Umbilical cord (tissue), 2 donors: ENCODE results near the gene PCCA. TPM values are rescaled to one million over a fixed set of nuclear protein-coding genes. Genes with fewer than 3 reads are reported as not detected.
A peak's percentile ranks its signal among the peaks of the same experiment; 100 is the strongest.
"Not testable (repeated sequence)": the region's sequence is repeated elsewhere in the genome, so short reads cannot be mapped to it uniquely, and the experiment has no call there.

Source experiments
- DNase-seq: peaks from one replicate; pipeline ENCODE4 v3.0.0-alpha.2; 2015; ENCODE audit warnings: low spot score
- total RNA-seq: library from RNA; depleted of rRNA; stranded (reverse); fragments of >200 nt; gene quantifications from one replicate; pipeline ENCODE4 v1.2.3, GENCODE V29; 2014; ENCODE audit warnings: low replicate concordance; ENCODE audit not compliant: insufficient read depth

Gene PCCA
- total RNA-seq, result 70.3 TPM

GRCh38 chr13:100088644-100089464, at the start of gene PCCA:
PCCA (plus strand) TSS chr13:100089093; CDS start chr13:100089121, 28 bp downstream.
- DNase-seq, result peak; percentile 98

GRCh38 chr13:100039740-100040139, 49.2 kb upstream of the PCCA start:
- DNase-seq, result no peak

GRCh38 chr13:100040196-100040595, 48.7 kb upstream of the PCCA start:
- DNase-seq, result no peak

GRCh38 chr13:100044936-100045335, 44.0 kb upstream of the PCCA start:
- no peak for DNase-seq

GRCh38 chr13:100045355-100045754, 43.5 kb upstream of the PCCA start:
- no peak for DNase-seq

GRCh38 chr13:100051070-100051469, 37.8 kb upstream of the PCCA start:
- DNase-seq, result no peak

- no peak for DNase-seq
Observed at GRCh38 chr13:100059827-100060226, 29.1 kb upstream of the PCCA start.

GRCh38 chr13:100063333-100063732, 25.6 kb upstream of the PCCA start:
- no peak for DNase-seq

GRCh38 chr13:100063906-100064305, 25.0 kb upstream of the PCCA start:
- DNase-seq, result no peak

GRCh38 chr13:100068133-100068931, 20.6 kb upstream of the PCCA start:
- no peak for DNase-seq

- DNase-seq, result no peak
Observed at GRCh38 chr13:100069278-100069677, 19.6 kb upstream of the PCCA start.

GRCh38 chr13:100075700-100076587, 12.9 kb upstream of the PCCA start:
- DNase-seq, result no peak

- not testable (repeated sequence) for DNase-seq
Observed at GRCh38 chr13:100079003-100079402, 9.9 kb upstream of the PCCA start.

GRCh38 chr13:100083401-100083800, 5.5 kb upstream of the PCCA start:
- not testable (repeated sequence) for DNase-seq

GRCh38 chr13:100088273-100088643, 635 bp upstream of the PCCA start:
- no peak for DNase-seq

GRCh38 chr13:100089465-100090032, 656 bp downstream of the PCCA start:
- DNase-seq, result no peak

- no peak for DNase-seq
Observed at GRCh38 chr13:100090861-100091260, 2.0 kb downstream of the PCCA start.

- DNase-seq, result no peak
Observed at GRCh38 chr13:100091391-100091790, 2.5 kb downstream of the PCCA start.

- not testable (repeated sequence) for DNase-seq
Observed at GRCh38 chr13:100092273-100092672, 3.4 kb downstream of the PCCA start.

GRCh38 chr13:100095498-100095897, 6.6 kb downstream of the PCCA start:
- no peak for DNase-seq

- no peak for DNase-seq
Observed at GRCh38 chr13:100096526-100096925, 7.6 kb downstream of the PCCA start.
